Stimulated activated CD8-positive, alpha-beta memory T cell treated with anti-CD3 and anti-CD28 coated beads, Interleukin-15, amount 100 ng/mL, for 48 hours (primary cell): ENCODE measurements around the gene C17orf114.
"Not testable (repeated sequence)": the region's sequence is repeated elsewhere in the genome, so short reads cannot be mapped to it uniquely, and the experiment has no call there.

Experiments
- DNase-seq, 2 donors: peaks; one replicate each; pipeline ENCODE4 v3.0.0-alpha.2; 2020; ENCODE audit warnings: low read depth in 2 of 2

C17orf114 gene

GRCh38 chr17:4802228-4802627 is at the start of gene C17orf114:
Gene C17orf114, minus strand, starts transcription at chr17:4802328.
- DNase-seq, result no peak

GRCh38 chr17:4851084-4851483 is 49.0 kb upstream of the C17orf114 start:
- DNase-seq, result no peak

DNA sequence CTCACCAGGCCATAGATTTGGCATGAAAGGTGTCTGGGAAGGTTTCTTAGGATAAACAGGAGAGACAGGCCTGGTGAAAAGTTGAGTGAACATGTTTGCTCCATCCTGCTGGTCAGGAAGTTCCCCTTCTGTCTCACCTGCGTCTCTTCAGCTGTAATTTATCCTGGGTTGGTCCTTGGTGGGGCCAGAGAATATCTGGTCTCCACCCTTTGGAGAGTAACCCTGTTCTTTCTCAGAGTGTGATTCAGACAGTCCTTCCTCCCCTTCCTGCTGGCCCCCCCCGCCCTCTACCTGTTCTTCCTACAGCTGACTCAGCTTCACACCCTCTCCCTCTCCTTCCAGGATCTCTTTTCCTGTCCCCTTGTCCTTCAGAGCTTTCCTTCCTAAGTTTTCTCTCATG is 48.1 kb upstream of the C17orf114 start:
- DNase-seq, result no peak

DNA sequence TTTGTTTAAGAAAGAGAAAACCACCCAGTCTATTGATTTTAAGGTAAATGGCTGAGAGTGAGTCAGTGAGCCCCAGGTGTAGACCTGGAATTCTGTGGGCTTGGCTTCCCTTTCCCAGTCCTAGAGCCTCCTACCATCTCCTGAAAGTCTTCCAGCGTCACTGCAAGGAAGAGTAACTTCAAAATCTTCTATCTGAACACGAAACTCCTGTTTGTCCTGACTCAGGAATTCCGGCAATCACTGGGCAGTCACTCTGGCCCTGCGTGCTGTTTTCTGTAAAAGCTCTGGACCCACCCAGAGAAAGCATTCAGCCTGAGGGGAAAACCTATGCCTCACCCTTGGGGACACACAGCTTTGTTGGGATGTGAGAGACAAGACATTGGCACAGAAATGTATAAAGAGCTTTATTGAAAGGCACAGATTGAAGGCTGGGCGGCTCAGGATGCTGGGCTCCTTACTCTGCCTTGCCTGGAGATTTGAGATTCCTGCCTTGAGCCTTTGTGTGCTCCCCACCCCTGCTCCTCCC is 46.9 kb upstream of the C17orf114 start:
- no peak for DNase-seq

GRCh38 chr17:4846635-4847390 is 44.7 kb upstream of the C17orf114 start:
- DNase-seq, result no peak

GRCh38 chr17:4845118-4845517 is 43.0 kb upstream of the C17orf114 start:
- no peak for DNase-seq

DNA sequence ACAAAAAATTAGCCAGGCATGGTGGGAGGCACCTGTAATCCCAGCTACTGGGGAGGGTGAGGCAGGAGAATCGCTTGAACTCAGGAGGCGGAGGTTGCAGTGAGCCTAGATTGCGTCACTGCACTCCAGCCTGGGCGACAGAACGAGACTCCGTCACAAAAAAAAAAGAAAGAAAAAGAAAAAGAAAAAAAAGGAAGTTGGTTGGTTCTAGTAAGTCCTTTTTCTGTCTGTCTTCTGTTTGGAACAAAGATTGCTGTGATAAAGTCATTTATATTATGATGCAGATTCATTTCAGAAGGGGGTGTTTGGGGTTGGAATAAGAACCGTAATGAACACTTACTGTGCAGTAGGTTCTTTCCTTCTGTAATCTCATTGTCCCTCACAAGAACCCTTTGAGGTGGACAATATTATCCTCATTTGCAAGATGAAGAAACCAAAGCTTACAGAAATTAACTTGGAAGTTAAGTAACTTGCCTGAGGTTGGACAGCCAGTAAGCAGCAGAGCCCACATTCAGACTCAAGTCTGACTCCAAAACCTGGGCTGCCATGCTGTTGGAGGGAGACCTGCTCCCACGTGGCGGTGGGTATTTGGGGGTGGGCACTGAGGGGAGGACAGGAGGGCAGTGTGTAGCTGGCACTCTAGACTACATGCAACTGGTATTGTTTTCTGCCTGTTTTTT is 41.3 kb upstream of the C17orf114 start:
- DNase-seq, result no peak

DNA sequence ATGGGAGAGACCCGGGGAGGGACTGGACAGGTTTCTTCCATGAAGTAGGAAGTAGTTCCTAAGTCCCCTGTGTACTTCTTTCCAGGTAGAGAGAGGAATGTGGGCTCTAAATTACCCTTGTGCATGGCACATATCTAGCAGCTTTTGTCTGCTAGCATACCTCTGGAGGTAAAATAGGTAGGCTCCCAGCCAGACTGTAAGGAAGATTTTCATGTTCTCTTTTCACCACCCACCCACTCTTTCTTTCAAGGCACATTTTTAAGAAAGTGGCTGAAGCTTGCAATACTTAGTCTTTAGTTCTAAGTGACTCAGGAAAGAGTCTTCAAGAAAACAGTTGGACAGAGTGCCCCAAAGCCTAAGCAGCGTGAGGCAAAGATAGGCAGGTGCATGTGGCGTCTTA is 40.2 kb upstream of the C17orf114 start:
- no peak for DNase-seq

GRCh38 chr17:4840893-4841242 is 38.7 kb upstream of the C17orf114 start:
- peak; percentile 19 to 28 for DNase-seq

GRCh38 chr17:4839965-4840892 is 38.1 kb upstream of the C17orf114 start:
- DNase-seq, result no peak

DNA sequence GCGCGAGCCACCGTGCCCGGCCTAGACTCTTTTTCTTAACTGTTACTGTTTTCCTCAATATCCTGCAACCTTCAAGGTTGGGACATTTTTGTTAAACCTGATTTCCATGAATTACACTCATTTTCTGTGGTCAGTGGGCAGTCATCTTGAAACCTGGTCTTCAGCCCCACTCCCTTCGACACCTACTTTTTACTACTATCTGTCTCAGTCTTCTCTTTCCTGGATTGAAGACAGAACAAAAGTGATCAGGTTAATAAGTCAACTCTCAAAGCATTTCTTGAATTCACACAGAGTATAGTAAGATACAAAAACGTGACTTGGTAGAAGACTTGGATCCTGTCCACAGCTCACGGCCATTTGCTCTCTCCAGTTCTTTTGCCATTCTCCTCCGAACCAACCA is 37.1 kb upstream of the C17orf114 start:
- no peak for DNase-seq

DNA sequence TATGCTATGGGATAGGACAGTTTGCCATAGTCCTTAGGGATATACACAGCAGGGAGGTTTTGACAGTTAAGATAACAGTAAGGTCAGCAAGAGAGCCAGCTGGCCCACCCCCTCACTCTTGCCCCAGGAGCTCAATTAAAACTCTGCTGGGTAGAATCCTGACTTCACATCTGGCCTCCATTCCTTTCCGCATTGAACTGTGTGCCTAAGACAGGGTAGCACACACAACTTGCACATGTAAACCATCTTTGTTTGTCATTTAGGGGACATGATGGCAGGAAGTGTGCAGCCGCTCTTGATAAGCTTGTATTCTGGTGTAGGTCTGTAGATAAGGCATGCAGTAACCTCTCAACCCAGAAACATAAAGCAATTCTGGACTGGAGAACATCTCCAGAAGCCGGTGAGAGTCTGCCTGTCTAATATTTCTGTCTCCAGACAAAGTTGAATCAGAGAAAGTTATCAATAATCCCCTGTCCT is 36.2 kb upstream of the C17orf114 start:
- no peak for DNase-seq

- no peak for DNase-seq
These were observed 35.6 kb upstream of the C17orf114 start for GRCh38 chr17:4837471-4838308.

DNA sequence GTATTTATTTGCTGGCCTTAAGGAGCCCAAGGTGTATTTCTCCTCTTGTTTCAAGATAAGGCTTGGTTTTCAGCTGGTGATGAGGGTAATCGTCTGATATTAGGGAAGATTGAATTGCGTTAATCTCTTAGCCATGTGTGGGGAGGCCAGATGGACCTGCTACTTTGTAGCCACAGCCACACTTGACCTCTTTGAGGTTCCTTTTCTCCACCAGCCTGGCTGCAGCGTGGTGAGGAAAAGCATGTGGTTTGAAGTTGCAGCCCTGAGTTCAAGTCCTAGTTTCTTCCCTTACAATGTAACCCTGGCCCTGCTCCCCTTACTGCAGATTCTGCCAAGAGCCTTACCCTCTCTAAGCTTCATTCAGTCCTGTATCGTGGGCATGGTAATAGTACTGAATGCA is 34.1 kb upstream of the C17orf114 start:
- no peak for DNase-seq

DNA sequence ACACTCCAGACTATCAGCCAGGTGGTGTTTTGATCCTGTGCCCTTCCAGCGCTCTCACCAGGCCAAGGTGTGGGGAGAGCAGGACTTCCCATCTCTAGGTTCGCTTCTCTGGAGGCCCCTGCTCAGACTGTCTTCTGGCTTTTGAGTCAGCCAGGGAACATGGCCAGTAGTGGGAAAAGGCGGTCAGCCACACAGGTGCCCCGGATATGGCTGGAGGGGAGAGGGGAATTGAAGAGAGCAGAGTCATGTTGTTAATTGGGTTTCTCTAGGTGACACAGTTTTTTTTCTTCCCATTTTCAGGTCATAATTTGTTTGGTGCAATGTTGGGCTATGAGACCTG is 32.5 kb upstream of the C17orf114 start:
- DNase-seq, result no peak

DNA sequence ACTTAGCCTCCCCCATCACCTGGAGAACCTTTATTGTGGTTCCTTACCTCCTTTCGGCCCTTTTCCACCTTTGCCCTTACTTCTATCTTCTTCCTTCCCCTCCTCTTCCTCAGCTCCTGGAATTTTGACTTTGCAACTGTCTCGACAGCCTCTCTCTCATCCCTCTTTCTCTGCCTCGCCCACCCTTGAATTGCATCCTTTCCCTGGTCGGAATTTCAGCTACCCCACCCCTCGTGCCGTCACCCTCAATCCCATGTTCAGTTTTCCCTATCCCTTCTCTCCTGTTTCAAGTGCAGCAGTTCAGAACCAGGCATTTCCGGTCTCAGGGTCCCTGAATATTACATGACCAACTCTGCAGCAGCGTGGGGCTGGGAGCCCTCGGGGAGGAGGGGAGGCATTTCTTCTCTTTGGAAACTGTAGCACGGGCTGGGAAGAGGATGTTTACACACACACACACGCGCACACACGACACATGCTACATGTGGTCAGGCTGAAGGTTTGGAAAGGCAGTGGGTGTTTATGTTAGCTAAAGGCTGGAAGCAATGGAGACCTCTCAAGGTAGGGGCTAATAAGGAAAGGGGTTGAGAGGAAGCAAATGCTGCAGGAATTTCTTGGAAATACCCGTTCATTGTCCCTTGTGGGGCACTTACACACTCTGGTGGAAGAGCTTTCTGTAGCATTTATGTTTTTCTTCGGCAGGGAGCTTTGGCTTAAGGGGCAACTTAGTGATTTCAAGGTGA is 32.0 kb upstream of the C17orf114 start:
- no peak for DNase-seq

DNA sequence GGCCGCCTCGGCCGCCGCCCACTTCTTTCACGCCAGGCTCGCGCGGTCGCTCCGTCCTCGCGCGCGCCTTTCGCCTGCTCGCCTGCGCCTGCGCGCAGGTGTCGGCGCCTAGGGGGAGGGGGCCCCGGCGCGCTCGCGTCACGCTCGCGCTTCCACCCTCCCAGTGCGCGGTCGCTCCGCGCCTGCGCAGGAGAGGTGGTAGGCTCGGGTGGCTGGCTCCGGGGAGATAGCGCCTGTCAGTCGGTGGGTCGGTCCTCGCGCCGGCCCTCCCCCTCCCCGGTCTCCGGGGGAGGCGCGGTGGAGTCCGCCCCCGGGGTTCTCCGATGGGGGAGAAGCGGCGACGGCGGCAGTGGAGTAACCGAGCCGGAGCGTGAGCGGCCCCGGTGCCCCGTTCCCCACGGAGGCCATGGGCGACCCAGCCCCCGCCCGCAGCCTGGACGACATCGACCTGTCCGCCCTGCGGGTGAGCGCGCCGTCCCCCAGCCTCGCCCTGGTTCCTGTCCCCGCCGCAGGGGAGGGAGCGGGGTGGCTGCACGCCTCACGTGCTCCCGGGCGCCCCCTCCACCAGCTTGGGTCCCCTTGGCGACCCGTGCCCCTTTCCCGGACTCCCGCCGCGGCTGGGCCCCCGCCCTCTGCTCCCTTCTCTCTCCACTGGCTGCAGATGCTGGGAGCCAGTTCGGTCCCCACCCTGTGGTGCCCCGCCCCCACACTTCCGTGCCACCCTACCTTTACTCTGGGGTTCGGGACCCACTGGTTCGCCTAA is 31.2 kb upstream of the C17orf114 start, which contains the start of gene MINK1:
Gene MINK1, plus strand, starts transcription at position 163 of the 763 bp plus-strand sequence. Its CDS starts 244 bp downstream, at position 407.
- DNase-seq, result peak; percentile 86 to 87

- DNase-seq, result not testable (repeated sequence)
These were observed 30.7 kb upstream of the C17orf114 start for GRCh38 chr17:4832829-4833177.

DNA sequence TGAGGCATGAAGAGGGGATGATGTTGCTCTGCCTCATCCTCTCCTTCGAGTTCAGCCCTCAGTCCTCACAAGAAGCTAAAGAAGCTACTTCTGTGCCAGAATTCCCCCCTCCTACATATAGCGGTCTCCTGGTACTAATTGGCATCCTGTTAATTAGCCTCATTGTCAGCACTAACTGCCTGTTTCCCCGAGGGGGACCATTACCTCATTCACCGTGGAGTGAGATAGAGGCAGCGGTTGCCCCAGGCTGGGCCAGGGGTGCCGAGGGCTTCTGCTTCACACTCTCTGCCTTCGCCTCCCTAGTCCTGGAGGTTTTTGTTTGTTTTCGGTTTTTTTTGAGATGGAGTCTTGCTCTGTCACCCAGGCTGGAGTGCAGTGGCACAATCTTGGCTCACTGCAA is 25.3 kb upstream of the C17orf114 start:
- DNase-seq, result no peak
